Melanocyte of skin (primary cell): ENCODE data around the gene ATP5IF1. TPM values are rescaled to one million over a fixed set of nuclear protein-coding genes. Genes with fewer than 3 reads are reported as not detected.

Source experiments
- total RNA-seq, 2 donors: library from RNA; depleted of rRNA; stranded (reverse); fragments of >200 nt; gene quantifications; 2 replicates each; pipeline ENCODE4 v1.2.3, GENCODE V29; 2012

Gene ATP5IF1
- total RNA-seq = 10 to 100 TPM; 65.6 to 72.3 TPM

GRCh38 chr1:28235755-28236655, at the start of gene ATP5IF1:
Gene ATP5IF1, plus strand, starts transcription at chr1:28236124. Its CDS starts 60 bp downstream, at chr1:28236184.

GRCh38 chr1:28232558-28233263, 3.2 kb upstream of the ATP5IF1 start, which contains the start of gene DNAJC8:
Gene DNAJC8, minus strand, starts transcription at chr1:28233029. Its CDS starts 31 bp downstream, at chr1:28232998.

GRCh38 chr1:28259252-28259933, 23.5 kb downstream of the ATP5IF1 start, which contains the start of gene SESN2:
Gene SESN2, plus strand, starts transcription at chr1:28259518. Its CDS starts 330 bp downstream, at chr1:28259848.

Other genes starting within 250 kb of the ATP5IF1 start
- gene EYA3, start 147.5 kb upstream of the ATP5IF1 start, total RNA-seq = 10 to 100 TPM; 20.6 to 22.0 TPM
- gene PTAFR, start 59.4 kb upstream of the ATP5IF1 start, total RNA-seq = under 1 TPM in 1 of 2 donors, not detected in 1; under 0.01 TPM
- gene DNAJC8, start 3.1 kb upstream of the ATP5IF1 start, total RNA-seq = 10 to 100 TPM; 71.6 to 94.6 TPM
- gene SESN2, start 23.4 kb downstream of the ATP5IF1 start, total RNA-seq = 10 to 100 TPM; 11.3 to 13.4 TPM
- 10 to 100 TPM; 20.3 to 24.6 TPM for gene MED18, start 92.9 kb downstream of the ATP5IF1 start, total RNA-seq
- 10 to 100 TPM; 21.0 to 48.3 TPM for gene PHACTR4, start 133.6 kb downstream of the ATP5IF1 start, total RNA-seq